Adrenal gland (tissue), 12 donors: ENCODE data around the gene CTXN2. TPM values are rescaled to one million over a fixed set of nuclear protein-coding genes. Genes with fewer than 3 reads are reported as not detected.

Source experiments
- DNase-seq, 7 donors: peaks; one replicate each; pipeline ENCODE4 v3.0.0-alpha.2; 2019 to 2020
- H3K27ac ChIP-seq, 5 donors: fragments of 200-600 bp; sonication (generic) in 4 of 5; 1 replicate in 3 of 5; 2 replicates in 2 of 5; pipeline versions ENCODE4 v1.5.1 to v1.8.0; 2016 to 2020; ENCODE audit warnings: mild to moderate bottlenecking in 1 of 5
- H3K27me3 ChIP-seq: fragments of 200-600 bp; 2 replicates; pipeline ENCODE4 v1.8.0; 2021
- H3K36me3 ChIP-seq, 2 donors: fragments of 200-600 bp; replicated peaks in 1 of 2; 1 replicate in 1 of 2; 2 replicates in 1 of 2; pipeline versions ENCODE4 v1.5.1 to v1.8.0; 2018 to 2022
- H3K4me1 ChIP-seq, 2 donors: fragments of 200-600 bp; replicated peaks in 1 of 2; 1 replicate in 1 of 2; 2 replicates in 1 of 2; pipeline versions ENCODE4 v1.5.1 to v1.8.0; 2018 to 2021
- H3K4me3 ChIP-seq, 4 donors: fragments of 200-600 bp; sonication (generic) in 3 of 4; one replicate each; pipeline ENCODE4 v1.5.1; 2016 to 2018
- H3K9me3 ChIP-seq, 3 donors: fragments of 200-600 bp; sonication (generic) in 1 of 3; replicated peaks in 1 of 3; 1 replicate in 2 of 3; 2 replicates in 1 of 3; pipeline versions ENCODE4 v1.5.1 to v1.8.0; 2016 to 2021
- CTCF ChIP-seq, 6 experiments: fragments of 450-650 bp in 4 of 6; fragments of 200-600 bp in 2 of 6; sonication (generic) in 1 of 6; IDR thresholded peaks; 1 replicate in 5 of 6; 2 replicates in 1 of 6; pipeline versions ENCODE4 v1.5.1 to v1.8.0; 2016 to 2021; ENCODE audit warnings: antibody characterized with exemption in 6 of 6, mild to moderate bottlenecking in 2 of 6, moderate library complexity in 1 of 6
- POLR2A ChIP-seq, 2 donors: fragments of 450-650 bp; IDR thresholded peaks; one replicate each; pipeline ENCODE4 v1.6.1; 2017; ENCODE audit warnings: antibody characterized with exemption in 2 of 2, mild to moderate bottlenecking in 2 of 2, moderate library complexity in 1 of 2
- WGBS, 4 donors: extraction: QIAGEN DNeasy Blood & Tissue Kit in 2 of 4; methylation state at CpG; one replicate each; pipeline versions ENCODE4 v1.1.5 to v1.1.7; 2013 to 2017; 5-methylcytosine and 5-hydroxymethylcytosine counted together
- intact Hi-C, 2 donors: fragments of 100-400 bp; cut with DNase I; formaldehyde crosslinking; loops; one replicate each; pipeline versions ENCODE4 v1.14.1 to v1.15.0; 2022 to 2023
- polyA plus RNA-seq, 3 donors: library from polyadenylated mRNA; stranded (reverse); fragments of 200-250 nt in 2 of 3; fragments of 350-450 nt in 1 of 3; fragmentation: Illumina TruSeq in 1 of 3; extraction: RNeasy Lipid Tissue Mini Kit (QIAGEN cat#74804) in 1 of 3; gene quantifications; one replicate each; pipeline ENCODE4 v1.2.3, GENCODE V29; 2013 to 2014
- total RNA-seq, 9 donors: library from RNA; depleted of rRNA in 4 of 9; stranded (reverse); fragments of >200 nt in 4 of 9; fragments of 120-200 nt in 1 of 9; fragmentation: NEBNext Ultra II Directional in 1 of 9; extraction: Animal tissue kit (Norgen Biotek cat#: 25700) in 1 of 9; gene quantifications; one replicate each; pipeline versions ENCODE4 v1.1.0 to v1.2.4, GENCODE V29; 2013 to 2023
- donor health status: healthy with polysubstance abuse.
- donor health status: Bipolar disorder and iron deficiency.
- donor health status: DM: yes; HTN: yes; CAD: no.
- donor health status: DM: no; HTN: no; CAD: no.
- donor health status: DM: no; HTN: no; CAD: no.
- donor health status: DM: yes; HTN: yes; CAD: no.

The CTXN2 gene
- total and polyA plus RNA-seq, 12 donors, result 0.03 to 0.22 (median 0.09) TPM; not detected in 8

GRCh38 chr15:48147358-48147757 is 44.1 kb upstream of the CTXN2 start:
- no peak for TF ChIP-seq CTCF (IDR thresholded peaks at IDR 0.05)
- Histone ChIP-seq H3K4me1 (peaks cover 13 to 17% of the 10 kb centered on the region in 2 donors), H3K36me3 (no peaks in the 10 kb centered on the region), H3K27me3 (no peaks in the 10 kb centered on the region), H3K27ac (no peak overlapping the region), H3K4me3 (no peak overlapping the region), H3K9me3 (no peaks in the 10 kb centered on the region)
- intact Hi-C loops, result no loop called here
- DNase-seq, result no peak

GRCh38 chr15:48149858-48150257 is 41.6 kb upstream of the CTXN2 start:
- WGBS, 4 donors, result 86 to 91% (median 89%) methylated on average over 4 of the region's 4 CpGs
- Histone ChIP-seq H3K27ac (no peak overlapping the region), H3K36me3 (peaks cover 0 to 4% of the 10 kb centered on the region in 2 donors), H3K27me3 (no peaks in the 10 kb centered on the region), H3K4me3 (no peak overlapping the region), H3K9me3 (no peaks in the 10 kb centered on the region), H3K4me1 (peaks cover 2 to 5% of the 10 kb centered on the region in 2 donors)
- no peak for DNase-seq
- intact Hi-C loops, result no loop called here
- TF ChIP-seq POLR2A (IDR thresholded peaks at IDR 0.05) (no peak), CTCF (IDR thresholded peaks at IDR 0.05) (no peak)

- intact Hi-C loops, result no loop called here
- WGBS, 4 donors, result 92 to 98% (median 96%) methylated on average over 2 of the region's 2 CpGs
- Histone ChIP-seq H3K27me3 (no peaks in the 10 kb centered on the region), H3K36me3 (peaks cover 0 to 4% of the 10 kb centered on the region in 2 donors), H3K9me3 (no peaks in the 10 kb centered on the region), H3K4me1 (no peaks in the 10 kb centered on the region), H3K4me3 (no peak overlapping the region), H3K27ac (no peak overlapping the region)
- DNase-seq, result no peak
- TF ChIP-seq POLR2A (IDR thresholded peaks at IDR 0.05) (no peak), CTCF (IDR thresholded peaks at IDR 0.05) (no peak)
These were observed 37.9 kb upstream of the CTXN2 start for GRCh38 chr15:48153526-48153925.

GRCh38 chr15:48168616-48169015 is 22.8 kb upstream of the CTXN2 start:
- TF ChIP-seq POLR2A (IDR thresholded peaks at IDR 0.05), result no peak
- Histone ChIP-seq H3K27ac (no peak overlapping the region), H3K36me3 (no peaks in the 10 kb centered on the region), H3K4me3 (no peak overlapping the region), H3K9me3 (peaks cover 0 to 7% (median 0%) of the 10 kb centered on the region in 3 donors), H3K4me1 (no peaks in the 10 kb centered on the region), H3K27me3 (no peaks in the 10 kb centered on the region)
- WGBS, 4 donors, result 60 to 65% (median 62%) methylated on average over 3 of the region's 3 CpGs
- intact Hi-C loops, result no loop called here
- no peak for DNase-seq

DNA sequence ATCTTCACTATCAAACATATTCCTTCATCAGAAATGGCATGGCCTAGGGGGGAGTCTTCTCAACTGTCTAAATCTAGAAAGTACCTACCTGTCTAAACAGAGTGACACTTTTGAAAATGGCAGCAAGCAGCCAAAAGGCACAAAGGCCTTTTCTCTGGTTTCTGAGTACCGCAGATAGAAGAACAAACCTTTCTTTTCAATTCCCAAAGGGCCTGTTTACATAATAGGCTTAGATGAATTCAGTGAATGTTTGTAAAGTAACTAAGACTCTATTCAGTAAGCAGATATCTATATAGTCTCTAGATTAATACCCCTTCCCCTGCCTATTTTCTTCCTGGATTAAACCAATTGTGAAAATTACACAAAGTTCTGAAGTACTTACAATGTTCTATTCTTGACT is 20.5 kb upstream of the CTXN2 start:
- 78 to 95% (median 94%) methylated on average over 1 of the region's 1 CpG for WGBS, 4 donors
- Histone ChIP-seq H3K9me3 (peaks cover 0 to 1% (median 0%) of the 10 kb centered on the region in 3 donors), H3K27me3 (no peaks in the 10 kb centered on the region), H3K4me1 (no peaks in the 10 kb centered on the region), H3K27ac (no peak overlapping the region), H3K36me3 (no peaks in the 10 kb centered on the region), H3K4me3 (no peak overlapping the region)
- TF ChIP-seq POLR2A (IDR thresholded peaks at IDR 0.05) (no peak), CTCF (IDR thresholded peaks at IDR 0.05) (no peak)
- DNase-seq, result no peak
- intact Hi-C loops, result no loop called here
